GM12891 (cell line): Measurements from ENCODE around the gene MTX2.
"Not testable (repeated sequence)": the region's sequence is repeated elsewhere in the genome, so short reads cannot be mapped to it uniquely, and the experiment has no call there.

Experiments used
- PAX5 ChIP-seq: IDR thresholded peaks from 2 replicates; pipeline ENCODE4 v1.6.1; 2011; ENCODE audit warnings: low read length, moderate library complexity, mild to moderate bottlenecking; ENCODE audit not compliant: insufficient read depth, severe bottlenecking
- POLR2A ChIP-seq: IDR thresholded peaks from 2 replicates; pipeline ENCODE4 v1.6.1; 2011; ENCODE audit warnings: low read depth, low read length, control low read depth
- POLR2AphosphoS5 ChIP-seq: IDR thresholded peaks from 2 replicates; pipeline ENCODE4 v1.6.1; 2011; ENCODE audit warnings: low read depth, low read length, control low read depth
- POU2F2 ChIP-seq: IDR thresholded peaks from 2 replicates; pipeline ENCODE4 v1.6.1; 2011; ENCODE audit warnings: low read depth, mild to moderate bottlenecking, control low read depth, low read length, moderate library complexity
- SPI1 ChIP-seq: IDR thresholded peaks from 2 replicates; pipeline ENCODE4 v1.6.1; 2011; ENCODE audit warnings: low read depth, low read length, control low read depth
- TAF1 ChIP-seq: IDR thresholded peaks from 2 replicates; pipeline ENCODE4 v1.6.1; 2011; ENCODE audit warnings: low read depth, low read length, control low read depth

- not testable (repeated sequence) for TF ChIP-seq POLR2A, POLR2AphosphoS5, TAF1, PAX5, POU2F2, SPI1
These were observed 36.8 kb downstream of the MTX2 start for GRCh38 chr2:176306020-176306419.
